Measurements from ENCODE around the gene NMNAT2.

NMNAT2 gene

GRCh38 chr1:183368213-183369108 is 49.7 kb downstream of the NMNAT2 start:
- H3K4me3 ChIP-seq (ENCODE audit: low read length): no peak overlapping the region
- TF ChIP-seq, protein P1, sequence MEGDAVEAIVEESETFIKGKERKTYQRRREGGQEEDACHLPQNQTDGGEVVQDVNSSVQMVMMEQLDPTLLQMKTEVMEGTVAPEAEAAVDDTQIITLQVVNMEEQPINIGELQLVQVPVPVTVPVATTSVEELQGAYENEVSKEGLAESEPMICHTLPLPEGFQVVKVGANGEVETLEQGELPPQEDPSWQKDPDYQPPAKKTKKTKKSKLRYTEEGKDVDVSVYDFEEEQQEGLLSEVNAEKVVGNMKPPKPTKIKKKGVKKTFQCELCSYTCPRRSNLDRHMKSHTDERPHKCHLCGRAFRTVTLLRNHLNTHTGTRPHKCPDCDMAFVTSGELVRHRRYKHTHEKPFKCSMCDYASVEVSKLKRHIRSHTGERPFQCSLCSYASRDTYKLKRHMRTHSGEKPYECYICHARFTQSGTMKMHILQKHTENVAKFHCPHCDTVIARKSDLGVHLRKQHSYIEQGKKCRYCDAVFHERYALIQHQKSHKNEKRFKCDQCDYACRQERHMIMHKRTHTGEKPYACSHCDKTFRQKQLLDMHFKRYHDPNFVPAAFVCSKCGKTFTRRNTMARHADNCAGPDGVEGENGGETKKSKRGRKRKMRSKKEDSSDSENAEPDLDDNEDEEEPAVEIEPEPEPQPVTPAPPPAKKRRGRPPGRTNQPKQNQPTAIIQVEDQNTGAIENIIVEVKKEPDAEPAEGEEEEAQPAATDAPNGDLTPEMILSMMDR (conservative IDR thresholded peaks at IDR 0.05; ENCODE audit: low read length): no peak
- DNase-seq (ENCODE audit: low read depth): no peak

- no peak overlapping the region for H3K4me3 ChIP-seq (ENCODE audit: low read length)
- no peak for DNase-seq (ENCODE audit: low read depth)
- TF ChIP-seq, protein P1 (conservative IDR thresholded peaks at IDR 0.05; ENCODE audit: low read length): no peak
Measured at GRCh38 chr1:183366116-183366515, 52.1 kb downstream of the NMNAT2 start.

DNA sequence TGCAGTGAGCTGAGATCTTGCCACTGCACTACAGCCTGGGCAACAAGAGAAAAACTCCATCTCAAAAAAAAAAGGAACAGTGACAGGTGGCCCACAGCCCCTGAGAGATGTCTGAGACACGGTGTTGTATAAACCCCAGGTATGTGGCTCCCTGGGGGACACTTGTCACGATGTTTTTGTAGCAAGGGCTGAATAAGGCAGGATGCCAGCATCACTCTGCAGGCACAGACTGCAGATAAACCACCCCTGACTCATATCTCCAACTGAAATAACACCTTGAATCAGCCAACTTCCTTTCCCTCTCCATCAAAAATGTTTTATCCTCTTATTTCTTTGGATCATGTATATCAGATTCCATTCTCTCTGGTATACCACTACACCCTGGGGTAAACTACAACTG is 52.5 kb downstream of the NMNAT2 start:
- no peak for DNase-seq (ENCODE audit: low read depth)
- TF ChIP-seq, protein P1 (conservative IDR thresholded peaks at IDR 0.05; ENCODE audit: low read length): no peak
- H3K4me3 ChIP-seq (ENCODE audit: low read length): no peak overlapping the region

- TF ChIP-seq, protein P1 (conservative IDR thresholded peaks at IDR 0.05; ENCODE audit: low read length): no peak
- H3K4me3 ChIP-seq (ENCODE audit: low read length): no peak overlapping the region
- no peak for DNase-seq (ENCODE audit: low read depth)
Measured at GRCh38 chr1:183365093-183365492, 53.1 kb downstream of the NMNAT2 start.

DNA sequence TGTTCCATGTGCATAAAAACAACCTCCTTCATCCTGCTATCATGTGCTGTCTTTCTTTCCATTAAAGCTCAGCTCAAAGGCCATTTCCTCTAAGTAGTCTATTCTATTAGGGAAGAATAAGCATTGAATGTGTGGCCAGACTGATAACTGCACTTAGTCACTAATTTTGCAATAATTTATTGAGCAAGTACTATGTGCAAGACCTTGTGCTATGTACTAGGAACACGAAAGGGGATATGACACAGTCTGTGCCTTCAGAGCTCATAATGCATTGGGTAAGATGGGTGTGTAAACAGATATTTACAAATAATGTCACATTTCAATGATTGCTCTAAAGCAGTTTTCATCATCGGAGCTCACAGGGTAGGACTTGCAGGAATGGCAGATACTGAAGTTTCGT is 54.2 kb downstream of the NMNAT2 start:
- TF ChIP-seq, protein P1 (conservative IDR thresholded peaks at IDR 0.05; ENCODE audit: low read length): no peak
- H3K4me3 ChIP-seq (ENCODE audit: low read length): no peak overlapping the region
- peak; percentile 6 for DNase-seq (ENCODE audit: low read depth)

GRCh38 chr1:183361081-183361480 is 57.1 kb downstream of the NMNAT2 start:
- no peak overlapping the region for H3K4me3 ChIP-seq (ENCODE audit: low read length)
- DNase-seq (ENCODE audit: low read depth): no peak
- TF ChIP-seq, protein P1 (conservative IDR thresholded peaks at IDR 0.05; ENCODE audit: low read length): no peak

DNA sequence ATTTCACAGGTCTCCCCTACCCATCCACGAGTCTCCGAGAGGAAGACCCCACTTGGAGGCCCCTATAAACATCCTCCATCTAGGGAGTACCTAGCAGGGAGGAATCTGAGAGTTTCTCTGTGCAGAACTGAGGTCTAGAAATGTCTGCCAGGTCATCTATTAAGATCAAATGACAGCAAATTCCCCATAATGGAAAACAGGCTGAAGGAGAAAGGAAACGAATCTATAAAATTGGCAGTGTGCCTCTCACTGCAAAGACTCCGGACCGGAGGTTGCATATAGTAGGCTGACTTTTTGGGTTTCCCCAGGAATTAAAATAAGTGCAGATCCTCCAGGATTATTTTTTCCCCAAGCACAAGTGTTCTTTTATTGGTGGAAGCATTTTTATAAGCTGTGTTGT is 57.7 kb downstream of the NMNAT2 start:
- DNase-seq (ENCODE audit: low read depth): no peak
- TF ChIP-seq, protein P1 (conservative IDR thresholded peaks at IDR 0.05; ENCODE audit: low read length): no peak

More for the DNA sequence above, 57.7 kb downstream of the NMNAT2 start:
- H3K4me3 ChIP-seq (ENCODE audit: low read length): no peak overlapping the region

Measured in AG10803 (cell line).